Mammary epithelial cell (primary cell): ENCODE data around the gene NPTXR.
A peak's percentile ranks its signal among the peaks of the same experiment; 100 is the strongest.

ENCODE experiments used
- CTCF ChIP-seq, 2 donors: IDR thresholded peaks in 1 of 2; conservative IDR thresholded peaks in 1 of 2; 2 replicates each; pipeline ENCODE4 v1.5.1; 2011 to 2012; ENCODE audit warnings: inconsistent platforms in 2 of 2, low read length in 2 of 2, mild to moderate bottlenecking in 2 of 2, control low read depth in 1 of 2, low read depth in 1 of 2; ENCODE audit not compliant: insufficient read depth in 1 of 2; ENCODE audit errors: extremely low read depth in 1 of 2
- EZH2 ChIP-seq: IDR thresholded peaks from 2 replicates; pipeline ENCODE4 v1.6.1; 2012; ENCODE audit warnings: low read length, inconsistent platforms, borderline replicate concordance

- TF ChIP-seq CTCF (conservative IDR thresholded peaks at IDR 0.05 in 1 of 2, IDR thresholded peaks at IDR 0.05 in 1 of 2; ENCODE audit: extremely low read depth in 1 of 2, insufficient read depth in 1 of 2, low read depth in 1 of 2, low read length in 2 of 2) (peak; percentile 83 to 92), EZH2 (no peak)
Observed at GRCh38 chr22:38868886-38869381, 25.1 kb upstream of the NPTXR start.
